OCI-LY1 (cell line): Measurements from ENCODE around the gene LRP2.

Experiments
- H2AFZ ChIP-seq: fragments of 200-600 bp; sonication (generic), shearing (Covaris generic); 2 replicates; pipeline ENCODE4 v1.6.0; 2014; ENCODE audit warnings: antibody characterized with exemption, mild to moderate bottlenecking, low read length
- H3F3A ChIP-seq: fragments of 200-600 bp; sonication (generic), shearing (Covaris generic); 2 replicates; pipeline ENCODE4 v1.6.0; 2014; ENCODE audit warnings: mild to moderate bottlenecking, antibody characterized with exemption, low read length, moderate library complexity; ENCODE audit not compliant: insufficient read depth
- H3K27ac ChIP-seq: fragments of 200-600 bp; sonication (generic); 2 replicates; pipeline ENCODE4 v1.5.1; 2014; ENCODE audit warnings: low read length, mixed run types, mild to moderate bottlenecking, low read depth; ENCODE audit not compliant: poor library complexity, severe bottlenecking
- H3K27me3 ChIP-seq: fragments of 200-600 bp; sonication (generic); 2 replicates; pipeline ENCODE4 v1.6.0; 2014; ENCODE audit warnings: antibody characterized with exemption, mild to moderate bottlenecking, low read length, moderate library complexity; ENCODE audit not compliant: insufficient read depth
- H3K36me3 ChIP-seq: fragments of 200-600 bp; sonication (generic); 2 replicates; pipeline ENCODE4 v1.6.1; 2014; ENCODE audit warnings: mild to moderate bottlenecking, antibody characterized with exemption, low read length, moderate library complexity, mixed read lengths; ENCODE audit not compliant: insufficient read depth
- H3K4me1 ChIP-seq: fragments of 200-600 bp; sonication (generic); 2 replicates; pipeline ENCODE4 v1.5.1; 2014; ENCODE audit warnings: mild to moderate bottlenecking, low read length, moderate library complexity; ENCODE audit not compliant: insufficient read depth, severe bottlenecking
- H3K4me2 ChIP-seq: fragments of 200-600 bp; sonication (generic), shearing (Covaris generic); 2 replicates; pipeline ENCODE4 v1.6.1; 2014; ENCODE audit warnings: low read length
- H3K4me3 ChIP-seq: fragments of 200-600 bp; sonication (generic); 2 replicates; pipeline ENCODE4 v1.5.1; 2014; ENCODE audit warnings: low read length, low read depth, mild to moderate bottlenecking, mixed read lengths; ENCODE audit not compliant: poor library complexity, severe bottlenecking
- H3K79me2 ChIP-seq: fragments of 200-600 bp; shearing (Covaris generic); 2 replicates; pipeline ENCODE4 v1.6.1; 2016; ENCODE audit warnings: mixed run types, low read length, mixed read lengths; ENCODE audit not compliant: insufficient read depth
- H3K9ac ChIP-seq: fragments of 200-600 bp; sonication (generic), shearing (Covaris generic); 2 replicates; pipeline ENCODE4 v1.6.1; 2014; ENCODE audit warnings: mild to moderate bottlenecking, low read length, mixed read lengths
- H3K9me2 ChIP-seq: fragments of 200-600 bp; sonication (generic), shearing (Covaris generic); 2 replicates; pipeline ENCODE4 v1.6.1; 2014; ENCODE audit warnings: low read depth, mild to moderate bottlenecking, low read length, mixed read lengths
- H3K9me3 ChIP-seq: fragments of 200-600 bp; shearing (Covaris generic); 2 replicates; pipeline ENCODE4 v1.6.1; 2014; ENCODE audit warnings: low read length, mixed read lengths
- H4K20me1 ChIP-seq: fragments of 200-600 bp; sonication (generic), shearing (Covaris generic); 2 replicates; pipeline ENCODE4 v1.6.0; 2016; ENCODE audit warnings: mild to moderate bottlenecking, low read length; ENCODE audit not compliant: insufficient read depth
- EZH2 ChIP-seq: fragments of 200-600 bp; sonication (generic), shearing (Covaris generic); IDR thresholded peaks from 2 replicates; pipeline ENCODE4 v1.8.0; 2017; ENCODE audit warnings: borderline replicate concordance, mixed run types, mild to moderate bottlenecking, antibody characterized with exemption, low read length, moderate library complexity, mixed read lengths
- TF ChIP-seq, protein P1 (sequence below): fragments of 200-600 bp; sonication (generic), shearing (Covaris generic); IDR thresholded peaks from 2 replicates; pipeline ENCODE4 v1.5.1; 2017; ENCODE audit warnings: mild to moderate bottlenecking, antibody characterized with exemption, low read length, moderate library complexity, mixed read lengths

The LRP2 gene

GRCh38 chr2:169210917-169211316, 151.4 kb downstream of the LRP2 start:
- TF ChIP-seq EZH2, result no peak
- TF ChIP-seq, protein P1, sequence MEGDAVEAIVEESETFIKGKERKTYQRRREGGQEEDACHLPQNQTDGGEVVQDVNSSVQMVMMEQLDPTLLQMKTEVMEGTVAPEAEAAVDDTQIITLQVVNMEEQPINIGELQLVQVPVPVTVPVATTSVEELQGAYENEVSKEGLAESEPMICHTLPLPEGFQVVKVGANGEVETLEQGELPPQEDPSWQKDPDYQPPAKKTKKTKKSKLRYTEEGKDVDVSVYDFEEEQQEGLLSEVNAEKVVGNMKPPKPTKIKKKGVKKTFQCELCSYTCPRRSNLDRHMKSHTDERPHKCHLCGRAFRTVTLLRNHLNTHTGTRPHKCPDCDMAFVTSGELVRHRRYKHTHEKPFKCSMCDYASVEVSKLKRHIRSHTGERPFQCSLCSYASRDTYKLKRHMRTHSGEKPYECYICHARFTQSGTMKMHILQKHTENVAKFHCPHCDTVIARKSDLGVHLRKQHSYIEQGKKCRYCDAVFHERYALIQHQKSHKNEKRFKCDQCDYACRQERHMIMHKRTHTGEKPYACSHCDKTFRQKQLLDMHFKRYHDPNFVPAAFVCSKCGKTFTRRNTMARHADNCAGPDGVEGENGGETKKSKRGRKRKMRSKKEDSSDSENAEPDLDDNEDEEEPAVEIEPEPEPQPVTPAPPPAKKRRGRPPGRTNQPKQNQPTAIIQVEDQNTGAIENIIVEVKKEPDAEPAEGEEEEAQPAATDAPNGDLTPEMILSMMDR, result no peak
- no peaks in the 10 kb centered on the region for H3K36me3 ChIP-seq
- no peak overlapping the region for H3K27ac ChIP-seq
- no peaks in the 10 kb centered on the region for H3K9me3 ChIP-seq
- H3K79me2 ChIP-seq, result no peaks in the 10 kb centered on the region
- H3K4me3 ChIP-seq, result no peak overlapping the region
- H2AFZ ChIP-seq, result no peak overlapping the region
- no peaks in the 10 kb centered on the region; the same call in 1 of the 2 replicates for H3K27me3 ChIP-seq
- no peaks in the 10 kb centered on the region for H4K20me1 ChIP-seq
- H3F3A ChIP-seq, result no peaks in the 10 kb centered on the region
- no peaks in the 10 kb centered on the region for H3K4me1 ChIP-seq
- H3K9ac ChIP-seq, result no peak overlapping the region
- H3K9me2 ChIP-seq, result no peaks in the 10 kb centered on the region
- no peak overlapping the region for H3K4me2 ChIP-seq

DNA sequence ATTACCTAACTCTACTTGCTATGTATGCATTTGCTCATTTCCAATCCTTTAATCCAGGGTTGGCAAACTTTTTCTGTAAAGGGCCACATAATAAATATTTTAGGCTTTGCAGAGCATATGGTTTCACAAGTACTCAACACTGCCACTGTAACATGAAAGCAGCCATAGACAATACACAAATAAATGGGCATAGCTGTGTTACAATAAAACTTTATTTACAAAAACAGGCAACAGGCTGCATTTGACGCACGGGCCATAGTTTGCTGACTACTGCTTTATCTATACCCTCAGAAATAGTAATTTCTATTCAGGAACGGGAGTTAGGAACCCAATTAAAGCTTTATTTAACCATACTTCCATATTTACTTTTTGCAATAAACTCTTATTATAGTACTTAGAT, 154.3 kb downstream of the LRP2 start:
- H3K4me3 ChIP-seq, result no peak overlapping the region
- no peak overlapping the region for H3K4me2 ChIP-seq
- no peak overlapping the region for H2AFZ ChIP-seq
- no peaks in the 10 kb centered on the region for H3F3A ChIP-seq
- TF ChIP-seq, protein P1, result no peak
- TF ChIP-seq EZH2, result no peak
- H3K9ac ChIP-seq, result no peak overlapping the region
- no peaks in the 10 kb centered on the region for H4K20me1 ChIP-seq
- no peaks in the 10 kb centered on the region for H3K4me1 ChIP-seq
- H3K27ac ChIP-seq, result no peak overlapping the region
- H3K9me3 ChIP-seq, result no peaks in the 10 kb centered on the region
- no peaks in the 10 kb centered on the region; the same call in 1 of the 2 replicates for H3K27me3 ChIP-seq
- no peaks in the 10 kb centered on the region for H3K79me2 ChIP-seq
- no peaks in the 10 kb centered on the region for H3K36me3 ChIP-seq
- no peaks in the 10 kb centered on the region for H3K9me2 ChIP-seq

DNA sequence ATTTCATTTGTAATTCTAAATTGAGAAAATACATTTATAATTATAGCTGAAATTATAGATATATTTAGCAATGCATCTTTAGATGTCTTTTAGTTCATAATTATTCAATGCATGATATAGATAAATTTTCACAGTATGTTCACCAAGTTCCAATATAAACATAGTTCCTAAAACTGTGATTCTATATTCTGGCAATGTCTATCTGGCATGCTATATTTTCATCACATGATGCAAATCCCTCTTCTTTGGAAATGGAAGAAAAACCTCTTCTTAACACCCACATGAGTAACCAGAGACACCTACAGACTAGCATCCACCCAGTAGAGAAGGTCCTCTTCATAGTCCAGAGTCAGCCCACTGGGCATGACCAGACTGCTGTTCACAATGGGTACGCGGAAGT, 157.2 kb downstream of the LRP2 start:
- H3K4me3 ChIP-seq, result no peak overlapping the region
- H3K9me2 ChIP-seq, result no peaks in the 10 kb centered on the region
- H3K27me3 ChIP-seq, result no peaks in the 10 kb centered on the region; the same call in 1 of the 2 replicates
- H3F3A ChIP-seq, result no peaks in the 10 kb centered on the region
- no peak overlapping the region for H3K4me2 ChIP-seq
- H3K36me3 ChIP-seq, result no peaks in the 10 kb centered on the region
- H2AFZ ChIP-seq, result no peak overlapping the region
- no peak overlapping the region for H3K27ac ChIP-seq
- TF ChIP-seq, protein P1, result no peak
- TF ChIP-seq EZH2, result no peak
- H3K9me3 ChIP-seq, result no peaks in the 10 kb centered on the region
- no peaks in the 10 kb centered on the region for H3K79me2 ChIP-seq
- H4K20me1 ChIP-seq, result no peaks in the 10 kb centered on the region
- no peaks in the 10 kb centered on the region for H3K4me1 ChIP-seq
- H3K9ac ChIP-seq, result no peak overlapping the region
